PC-9 (cell line): Measurements from ENCODE around the gene CD22.

Experiments
- EZH2 ChIP-seq: fragments of 200-600 bp; sonication (generic); IDR thresholded peaks from 2 replicates; pipeline ENCODE4 v1.8.0; 2017; ENCODE audit warnings: antibody characterized with exemption, low read depth
- TF ChIP-seq, protein P1 (sequence below): fragments of 200-600 bp; sonication (generic); conservative IDR thresholded peaks from 2 replicates; pipeline ENCODE4 v1.6.1; 2017; ENCODE audit warnings: mixed run types, antibody characterized with exemption, mild to moderate bottlenecking, moderate library complexity

DNA sequence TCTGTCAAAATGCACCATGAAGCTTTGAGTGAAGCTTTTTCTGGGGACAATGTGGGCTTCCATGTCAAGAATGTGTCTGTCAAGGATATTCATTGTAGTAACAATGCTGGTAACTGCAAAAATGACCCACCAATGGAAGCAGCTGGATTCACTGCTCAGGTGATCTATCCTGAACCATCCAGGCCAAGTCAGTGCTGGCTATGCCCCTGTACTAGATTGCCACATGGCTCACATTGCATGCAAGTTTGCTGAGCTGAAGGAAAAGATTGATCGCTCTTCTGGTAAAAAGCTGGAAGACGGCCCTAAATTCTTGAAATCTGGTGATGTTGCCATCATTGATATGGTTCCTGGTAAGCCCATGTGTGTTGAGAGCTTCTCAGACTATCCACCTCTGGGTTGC, 54.5 kb downstream of the CD22 start:
- TF ChIP-seq, protein P1, sequence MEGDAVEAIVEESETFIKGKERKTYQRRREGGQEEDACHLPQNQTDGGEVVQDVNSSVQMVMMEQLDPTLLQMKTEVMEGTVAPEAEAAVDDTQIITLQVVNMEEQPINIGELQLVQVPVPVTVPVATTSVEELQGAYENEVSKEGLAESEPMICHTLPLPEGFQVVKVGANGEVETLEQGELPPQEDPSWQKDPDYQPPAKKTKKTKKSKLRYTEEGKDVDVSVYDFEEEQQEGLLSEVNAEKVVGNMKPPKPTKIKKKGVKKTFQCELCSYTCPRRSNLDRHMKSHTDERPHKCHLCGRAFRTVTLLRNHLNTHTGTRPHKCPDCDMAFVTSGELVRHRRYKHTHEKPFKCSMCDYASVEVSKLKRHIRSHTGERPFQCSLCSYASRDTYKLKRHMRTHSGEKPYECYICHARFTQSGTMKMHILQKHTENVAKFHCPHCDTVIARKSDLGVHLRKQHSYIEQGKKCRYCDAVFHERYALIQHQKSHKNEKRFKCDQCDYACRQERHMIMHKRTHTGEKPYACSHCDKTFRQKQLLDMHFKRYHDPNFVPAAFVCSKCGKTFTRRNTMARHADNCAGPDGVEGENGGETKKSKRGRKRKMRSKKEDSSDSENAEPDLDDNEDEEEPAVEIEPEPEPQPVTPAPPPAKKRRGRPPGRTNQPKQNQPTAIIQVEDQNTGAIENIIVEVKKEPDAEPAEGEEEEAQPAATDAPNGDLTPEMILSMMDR, result no peak
- TF ChIP-seq EZH2, result no peak
